Measurements from ENCODE around the gene REL.

REL gene

DNA sequence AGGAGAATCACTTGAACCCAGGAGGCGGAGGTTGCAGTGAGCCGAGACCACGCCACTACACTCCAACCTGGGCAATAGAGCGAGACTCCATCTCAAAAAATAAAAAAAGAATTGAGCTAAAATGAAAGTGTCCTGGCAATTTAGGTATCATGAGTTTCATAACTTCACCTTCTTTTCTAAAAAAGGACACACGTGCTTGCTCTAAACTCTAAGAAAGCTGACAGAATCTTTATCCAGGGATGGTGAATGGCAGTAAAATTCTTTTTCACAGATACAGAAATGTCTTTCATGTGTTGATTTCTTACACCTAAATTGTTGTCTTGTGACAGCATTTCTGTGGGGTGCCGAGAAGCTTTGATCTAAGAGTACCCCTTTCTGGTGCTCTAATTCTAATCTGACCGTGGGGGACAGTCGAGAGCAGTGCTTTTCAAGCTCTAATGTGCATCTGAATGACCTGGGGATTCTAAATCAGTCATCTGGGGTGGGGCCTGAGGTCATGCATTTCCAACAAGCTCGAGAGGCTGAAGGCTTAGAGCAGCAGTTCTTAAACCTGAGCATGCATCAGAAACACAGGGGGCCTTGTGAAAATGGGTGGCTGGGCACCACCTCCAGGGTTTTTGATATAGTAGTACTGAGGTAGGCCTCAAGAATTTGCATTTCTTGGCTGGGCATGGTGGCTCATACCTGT is 42.1 kb upstream of the REL start:
- FAIRE-seq (no peak), DNase-seq (ENCODE audit: insufficient read length, low spot score) (no peak)
- TF ChIP-seq, protein P1, sequence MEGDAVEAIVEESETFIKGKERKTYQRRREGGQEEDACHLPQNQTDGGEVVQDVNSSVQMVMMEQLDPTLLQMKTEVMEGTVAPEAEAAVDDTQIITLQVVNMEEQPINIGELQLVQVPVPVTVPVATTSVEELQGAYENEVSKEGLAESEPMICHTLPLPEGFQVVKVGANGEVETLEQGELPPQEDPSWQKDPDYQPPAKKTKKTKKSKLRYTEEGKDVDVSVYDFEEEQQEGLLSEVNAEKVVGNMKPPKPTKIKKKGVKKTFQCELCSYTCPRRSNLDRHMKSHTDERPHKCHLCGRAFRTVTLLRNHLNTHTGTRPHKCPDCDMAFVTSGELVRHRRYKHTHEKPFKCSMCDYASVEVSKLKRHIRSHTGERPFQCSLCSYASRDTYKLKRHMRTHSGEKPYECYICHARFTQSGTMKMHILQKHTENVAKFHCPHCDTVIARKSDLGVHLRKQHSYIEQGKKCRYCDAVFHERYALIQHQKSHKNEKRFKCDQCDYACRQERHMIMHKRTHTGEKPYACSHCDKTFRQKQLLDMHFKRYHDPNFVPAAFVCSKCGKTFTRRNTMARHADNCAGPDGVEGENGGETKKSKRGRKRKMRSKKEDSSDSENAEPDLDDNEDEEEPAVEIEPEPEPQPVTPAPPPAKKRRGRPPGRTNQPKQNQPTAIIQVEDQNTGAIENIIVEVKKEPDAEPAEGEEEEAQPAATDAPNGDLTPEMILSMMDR (IDR thresholded peaks at IDR 0.05; ENCODE audit: insufficient read depth, missing control alignments) = no peak

DNA sequence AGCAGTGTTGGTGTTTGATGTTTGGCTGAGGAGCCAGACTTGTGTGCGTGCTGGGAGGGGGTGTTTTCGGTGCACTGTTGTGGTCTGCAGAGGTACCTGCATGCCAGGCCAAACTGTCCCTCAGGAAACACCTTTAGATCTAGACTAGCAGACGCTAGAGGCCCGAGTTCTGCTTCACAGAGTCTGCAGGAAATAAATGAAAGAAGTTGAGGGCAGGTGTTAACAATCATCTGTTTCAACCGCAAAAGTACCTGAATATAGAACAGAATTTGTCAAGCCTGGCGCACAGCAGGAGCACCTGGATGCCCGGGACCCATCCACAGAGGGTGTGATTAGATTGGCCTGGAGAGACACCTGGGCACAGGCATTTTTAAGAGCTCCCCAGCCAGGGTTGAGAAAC is 40.5 kb upstream of the REL start:
- DNase-seq (ENCODE audit: insufficient read length, low spot score) = no peak
- TF ChIP-seq, protein P1 (IDR thresholded peaks at IDR 0.05; ENCODE audit: insufficient read depth, missing control alignments) = no peak
- FAIRE-seq = no peak

DNA sequence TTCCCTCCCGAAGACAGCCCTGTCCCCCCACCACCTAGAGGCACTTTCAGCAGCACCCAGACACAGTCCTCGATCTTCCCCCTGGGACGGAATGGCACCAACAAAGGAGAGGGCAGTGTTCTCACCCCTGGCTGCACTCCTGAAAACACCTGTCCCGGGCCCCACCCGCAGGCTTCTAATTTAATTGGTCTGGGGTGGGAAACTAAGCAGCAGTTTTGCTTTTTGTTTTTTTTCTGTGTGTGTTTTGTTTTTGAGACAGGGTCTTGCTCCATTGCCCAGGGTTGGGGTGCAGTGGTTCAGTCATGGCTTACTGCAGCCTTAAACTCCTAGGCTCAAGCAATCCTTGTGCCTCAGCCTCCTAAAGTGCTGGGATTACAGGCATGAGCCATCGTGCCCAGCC is 38.4 kb upstream of the REL start:
- FAIRE-seq (no peak), DNase-seq (ENCODE audit: insufficient read length, low spot score) (no peak)
- TF ChIP-seq, protein P1 (IDR thresholded peaks at IDR 0.05; ENCODE audit: insufficient read depth, missing control alignments) = no peak

DNA sequence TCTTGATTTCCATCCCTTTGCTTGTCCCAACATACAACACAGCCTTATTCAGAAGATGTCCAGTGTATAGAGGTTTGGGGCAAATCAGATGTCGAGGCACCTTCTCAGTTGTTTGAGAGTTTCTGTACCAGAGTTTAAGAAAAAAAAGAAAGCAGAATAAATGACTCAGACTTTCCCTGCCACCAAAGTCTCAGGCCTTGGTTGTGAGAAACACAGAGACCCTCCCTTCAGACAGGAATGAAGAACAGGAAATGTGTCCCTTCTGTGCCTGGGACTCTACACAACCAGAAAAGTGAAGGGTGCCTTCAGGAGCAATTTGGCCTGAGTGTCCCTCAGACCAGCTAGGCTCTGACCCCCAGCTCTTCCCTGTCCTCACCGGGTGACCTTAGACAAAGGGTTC is 37.3 kb upstream of the REL start:
- TF ChIP-seq, protein P1 (IDR thresholded peaks at IDR 0.05; ENCODE audit: insufficient read depth, missing control alignments) = no peak
- FAIRE-seq (no peak), DNase-seq (ENCODE audit: insufficient read length, low spot score) (no peak)

DNA sequence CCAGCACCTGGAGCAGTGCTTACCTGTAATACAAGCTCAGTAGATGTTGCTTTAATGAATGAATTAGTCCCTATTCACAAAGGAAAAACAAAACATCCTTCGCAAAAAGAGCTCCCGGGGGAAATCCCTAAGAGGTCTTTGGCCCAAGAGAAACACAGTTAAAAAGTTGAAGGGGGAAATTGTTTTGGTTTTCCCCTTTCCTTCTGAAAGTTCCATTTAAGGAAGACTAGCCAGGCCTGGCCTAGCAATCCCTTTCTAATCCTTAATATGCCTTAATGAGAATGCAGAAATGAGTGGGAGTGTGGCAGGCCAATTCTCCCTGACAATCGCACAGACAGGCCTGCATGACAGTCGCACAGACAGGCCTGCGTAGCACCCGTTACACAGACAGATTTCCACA is 33.5 kb upstream of the REL start:
- TF ChIP-seq, protein P1 (IDR thresholded peaks at IDR 0.05; ENCODE audit: insufficient read depth, missing control alignments) = no peak
- DNase-seq (ENCODE audit: insufficient read length, low spot score) = no peak
- no peak for FAIRE-seq

DNA sequence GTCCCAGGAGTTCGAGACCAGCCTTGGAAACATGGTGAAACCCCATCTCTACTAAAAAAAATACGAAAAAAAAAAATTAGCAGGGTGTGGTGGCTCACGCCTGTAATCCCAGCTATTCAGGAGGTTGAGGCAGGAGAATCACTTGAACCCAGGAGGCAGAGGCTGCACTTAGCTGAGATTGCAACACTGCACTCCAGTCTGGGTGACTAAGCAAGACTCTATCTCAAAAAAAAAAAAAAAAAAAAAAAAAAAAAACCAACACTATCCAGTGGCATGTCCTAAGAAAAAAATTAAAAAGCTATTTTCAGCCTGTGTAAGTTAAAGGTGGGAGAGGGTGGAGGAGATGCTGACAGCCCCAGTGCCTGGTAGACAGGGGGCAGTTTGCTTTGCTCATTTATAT is 32.2 kb upstream of the REL start:
- DNase-seq (ENCODE audit: insufficient read length, low spot score) = no peak
- TF ChIP-seq, protein P1 (IDR thresholded peaks at IDR 0.05; ENCODE audit: insufficient read depth, missing control alignments) = no peak
- no peak for FAIRE-seq

DNA sequence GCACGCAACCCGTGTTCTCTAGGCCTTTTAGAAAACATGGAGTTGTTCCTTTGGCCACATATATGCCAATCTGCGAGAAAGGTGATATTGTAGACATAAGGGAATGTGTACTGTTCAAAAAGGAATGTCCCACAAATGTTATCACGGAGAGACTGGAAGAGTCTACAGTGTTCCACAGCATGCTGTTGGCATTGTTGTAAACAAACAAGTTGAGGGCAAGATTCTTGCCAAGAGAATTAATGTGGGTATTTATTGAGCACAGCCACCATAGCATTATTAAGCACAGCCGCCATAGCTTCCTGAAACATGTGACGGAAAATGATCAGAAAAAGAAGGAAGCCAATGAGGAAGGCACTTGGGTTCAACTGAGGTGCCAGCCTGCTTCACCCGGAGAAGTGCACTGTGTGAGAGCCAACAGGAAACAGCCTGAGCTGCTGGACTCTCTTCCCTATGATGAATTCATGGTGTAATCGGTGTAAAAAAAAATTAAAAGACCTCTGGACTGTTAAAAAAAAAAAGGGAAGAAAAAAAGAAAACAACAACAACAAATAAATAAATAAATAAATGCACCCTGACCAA is 29.0 kb upstream of the REL start:
- no peak for FAIRE-seq

More for the DNA sequence above, 29.0 kb upstream of the REL start:
- no peak for DNase-seq (ENCODE audit: insufficient read length, low spot score)
- TF ChIP-seq, protein P1 (IDR thresholded peaks at IDR 0.05; ENCODE audit: insufficient read depth, missing control alignments) = no peak
